Measurements from ENCODE around the gene TREM1.
A peak's percentile ranks its signal among the peaks of the same experiment; 100 is the strongest.
"Not testable (repeated sequence)": the region's sequence is repeated elsewhere in the genome, so short reads cannot be mapped to it uniquely, and the experiment has no call there.

Gene TREM1

DNA sequence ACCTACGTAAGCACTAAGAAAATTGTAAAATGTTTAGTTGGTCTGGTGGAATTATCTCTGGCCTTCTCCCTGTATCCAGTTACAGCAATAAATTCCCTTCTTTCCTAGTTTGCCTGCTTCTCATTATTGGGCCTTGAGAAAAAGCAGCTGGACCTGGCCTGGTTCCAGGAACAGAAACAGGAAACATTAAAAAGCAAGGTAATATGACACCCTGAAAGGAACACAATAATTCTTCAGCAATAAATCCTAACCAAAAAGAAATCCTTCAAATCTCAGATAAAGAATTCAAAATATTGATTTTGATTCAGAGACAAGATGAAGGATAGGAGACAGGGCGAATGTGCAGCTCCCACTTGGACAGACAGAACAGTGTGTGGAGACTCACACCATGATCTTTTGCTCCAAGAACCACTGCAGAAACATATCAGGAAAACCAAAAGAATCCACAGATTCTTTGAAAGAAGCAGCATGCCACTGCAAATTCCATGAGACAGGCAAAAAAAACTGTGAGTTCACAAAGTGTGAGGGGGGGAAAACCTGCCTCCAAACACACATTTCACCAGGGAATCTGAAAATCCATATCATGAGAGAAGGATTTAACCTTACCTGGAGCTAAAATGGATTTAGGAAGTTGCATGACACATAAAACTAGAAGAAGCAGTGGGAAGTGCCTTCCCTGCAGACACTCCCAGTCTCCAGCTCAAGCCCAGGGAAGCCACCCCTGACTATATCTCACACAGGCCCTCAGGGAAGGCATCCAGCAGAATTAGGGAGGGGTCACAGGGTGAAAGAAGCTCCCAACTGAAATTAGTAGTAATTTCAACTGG lies 28.9 kb downstream of the TREM1 start:
- peak; percentile 87 for DNase-seq

DNA sequence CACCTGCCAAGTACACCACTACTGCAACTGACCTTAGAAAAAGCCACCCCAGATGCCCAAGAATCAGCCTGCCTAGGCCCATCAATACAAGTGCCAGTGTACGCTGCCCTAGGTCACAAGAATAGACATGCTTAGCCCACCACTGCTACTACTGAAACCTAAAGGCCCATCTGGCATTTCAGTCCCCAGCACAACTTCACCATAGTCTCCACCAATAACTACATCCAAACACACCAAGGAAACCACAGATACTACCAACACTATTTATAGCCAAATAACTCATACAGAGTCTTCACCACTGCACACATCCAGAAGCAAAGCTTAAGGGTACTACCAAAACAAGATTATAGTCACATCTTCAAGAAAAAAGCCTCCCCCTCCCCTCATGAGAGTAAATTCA lies 30.1 kb downstream of the TREM1 start:
- DNase-seq: no peak

DNA sequence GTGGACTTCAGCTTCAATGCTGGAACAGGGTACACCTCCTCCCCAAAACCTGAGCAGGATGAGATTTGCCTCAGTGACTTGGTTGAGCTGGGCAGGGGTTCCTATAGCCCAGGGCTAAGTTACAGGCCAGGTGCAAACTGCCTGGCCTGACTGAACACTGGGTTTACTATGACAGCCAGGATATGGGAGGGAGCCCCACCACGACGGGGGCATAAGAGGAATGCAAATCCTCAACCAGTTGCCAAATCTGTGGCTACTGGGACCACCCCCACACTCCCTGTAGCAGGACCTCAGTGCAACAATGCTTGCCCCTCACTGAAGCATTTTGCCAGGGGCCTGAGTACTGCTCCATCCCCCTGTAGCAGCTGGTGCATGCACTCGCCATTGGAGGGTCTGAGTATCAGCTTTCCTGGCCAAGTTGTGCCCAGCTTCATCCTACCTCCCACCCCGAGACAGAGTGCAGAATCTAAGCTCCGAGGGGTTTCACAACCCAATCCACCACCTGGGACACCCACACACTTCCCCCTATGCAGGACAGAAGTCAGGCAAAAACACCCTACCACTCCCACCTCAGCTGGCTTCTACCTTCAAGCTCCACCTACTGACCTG lies 30.7 kb downstream of the TREM1 start:
- DNase-seq: no peak

DNA sequence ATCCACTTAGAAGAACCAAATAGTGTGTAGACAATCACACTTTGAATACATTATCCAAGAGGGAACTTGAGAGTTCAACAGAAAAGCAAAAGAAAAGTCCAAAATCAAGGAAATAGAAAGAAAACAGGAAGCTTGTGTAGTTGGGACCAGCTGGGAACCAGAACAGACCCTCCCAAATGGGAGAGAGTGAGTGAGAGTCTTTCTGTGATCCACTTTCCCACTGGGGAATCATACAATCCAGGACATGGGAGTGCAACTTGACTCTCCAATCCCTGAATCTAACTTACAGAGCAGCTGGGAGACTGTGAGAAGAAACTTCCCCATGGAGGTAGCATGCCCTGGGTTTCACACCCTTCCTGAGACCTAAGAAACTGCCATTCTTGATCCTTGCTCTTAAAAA lies 31.4 kb downstream of the TREM1 start:
- no peak for DNase-seq

DNA sequence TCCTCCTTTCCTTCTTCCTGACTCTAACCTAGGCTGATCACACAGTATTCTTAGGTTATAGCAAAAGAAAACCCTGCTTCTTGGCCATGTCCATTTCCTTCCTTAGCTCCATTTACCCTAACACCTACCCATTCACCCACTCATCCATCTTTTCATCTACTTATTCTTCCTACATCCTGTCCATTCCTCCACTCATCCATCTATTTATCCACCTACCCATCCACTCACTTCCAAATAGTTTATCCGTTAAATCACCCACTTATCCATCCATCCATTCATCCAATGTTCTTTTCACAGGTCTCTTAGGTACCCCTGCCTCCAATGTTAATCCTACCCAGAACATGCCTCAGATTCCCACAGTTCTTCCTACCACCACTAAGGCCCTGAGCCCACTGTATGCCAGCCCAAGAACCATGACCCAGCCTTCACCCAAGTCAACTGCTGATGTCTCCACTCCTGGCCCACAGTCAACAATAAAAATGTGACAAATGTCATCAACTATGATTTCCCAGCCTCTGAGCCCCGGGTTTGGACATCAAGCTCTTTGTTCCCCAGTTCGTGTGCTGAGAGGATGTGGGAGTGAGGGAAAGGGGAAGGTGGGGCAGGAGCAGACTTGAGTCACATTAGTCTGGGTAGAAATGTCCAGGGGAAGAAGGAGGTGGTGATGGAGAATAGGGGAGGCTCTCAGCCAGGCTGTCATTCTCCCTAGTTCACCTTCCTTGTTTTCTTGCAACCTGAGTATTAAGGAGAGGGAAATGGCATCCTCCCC lies 33.9 kb downstream of the TREM1 start:
- no peak for DNase-seq

DNA sequence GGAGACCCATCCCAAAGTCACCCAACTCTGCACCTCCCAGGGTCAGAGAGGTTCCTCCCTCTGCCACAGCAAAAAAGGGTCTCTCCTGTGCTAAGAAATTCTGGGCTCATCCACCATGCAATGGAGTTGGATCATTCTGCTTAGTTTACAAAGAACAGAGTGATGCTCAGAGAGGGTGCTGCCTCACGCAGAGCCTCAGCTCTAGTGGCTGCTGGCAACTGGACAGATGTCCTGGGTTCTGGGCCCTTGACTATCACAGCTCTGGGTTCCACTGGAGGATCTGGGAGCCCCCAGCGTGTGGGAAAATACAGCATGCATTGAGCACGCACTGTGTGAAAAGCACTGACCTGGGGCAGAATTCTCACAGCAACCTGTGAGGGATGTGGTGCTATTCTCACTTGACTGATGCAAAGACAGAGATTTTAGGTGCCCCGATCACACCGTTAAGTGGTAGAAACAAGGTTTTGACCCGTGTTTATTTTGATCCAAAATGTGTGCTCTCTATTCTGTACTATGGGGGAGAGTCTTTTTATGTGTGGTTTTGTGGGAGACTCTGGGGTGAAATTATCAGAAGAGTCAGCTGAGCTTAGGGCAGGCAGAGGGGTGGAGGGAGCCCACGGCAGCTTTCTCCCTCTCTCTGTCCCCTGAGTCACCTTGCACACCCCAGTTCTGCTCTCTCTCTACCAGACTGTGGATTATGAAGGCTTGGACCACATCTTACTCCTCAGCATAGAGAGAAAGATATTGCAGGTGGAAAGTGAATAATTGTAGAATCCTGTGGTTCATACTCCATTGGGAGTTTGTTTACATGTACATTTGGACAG lies 38.4 kb downstream of the TREM1 start:
- DNase-seq: no peak

DNA sequence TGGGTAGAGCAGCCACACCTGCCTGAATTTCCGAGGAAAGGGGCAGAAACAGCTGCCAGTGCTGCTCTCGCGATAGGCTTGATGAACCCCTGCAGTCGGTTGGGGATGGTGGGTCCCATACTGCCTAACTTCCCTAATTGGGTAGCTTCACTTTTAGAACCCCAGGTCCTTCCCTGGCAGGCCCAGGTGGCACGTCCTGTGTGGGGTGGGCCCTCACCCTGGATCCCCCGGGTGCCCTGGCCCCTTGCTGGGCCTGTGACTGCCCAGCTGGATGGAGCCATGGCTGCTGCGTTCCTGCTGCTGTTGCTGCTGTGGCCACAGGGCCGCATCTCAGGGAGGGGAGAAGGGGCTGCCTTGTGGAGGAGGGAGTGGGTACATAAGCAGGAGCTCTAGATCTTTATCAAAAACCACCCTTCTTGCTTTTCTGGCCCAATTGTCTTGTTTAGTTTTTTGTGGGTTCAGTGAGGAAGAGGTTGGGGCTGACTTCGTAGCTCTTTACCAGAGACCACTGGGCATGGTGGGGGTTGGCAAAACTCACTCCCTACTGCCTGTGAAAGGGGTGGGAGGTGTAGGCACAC lies 39.1 kb downstream of the TREM1 start:
- no peak for DNase-seq

DNA sequence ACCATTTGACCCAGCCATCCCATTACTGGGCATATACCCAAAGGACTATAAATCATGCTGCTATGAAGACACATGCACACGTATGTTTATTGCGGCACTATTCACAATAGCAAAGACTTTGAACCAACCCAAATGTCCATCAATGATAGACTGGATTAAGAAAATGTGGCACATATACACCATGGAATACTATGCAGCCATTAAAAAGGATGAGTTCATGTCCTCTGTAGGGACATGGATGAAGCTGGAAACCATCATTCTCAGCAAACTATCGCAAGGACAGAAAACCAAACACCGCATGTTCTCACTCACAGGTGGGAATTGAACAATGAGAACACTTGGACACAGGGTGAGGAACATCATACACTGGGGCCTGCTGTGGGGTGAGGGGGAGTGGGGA lies 40.0 kb downstream of the TREM1 start:
- DNase-seq: not testable (repeated sequence)

DNA sequence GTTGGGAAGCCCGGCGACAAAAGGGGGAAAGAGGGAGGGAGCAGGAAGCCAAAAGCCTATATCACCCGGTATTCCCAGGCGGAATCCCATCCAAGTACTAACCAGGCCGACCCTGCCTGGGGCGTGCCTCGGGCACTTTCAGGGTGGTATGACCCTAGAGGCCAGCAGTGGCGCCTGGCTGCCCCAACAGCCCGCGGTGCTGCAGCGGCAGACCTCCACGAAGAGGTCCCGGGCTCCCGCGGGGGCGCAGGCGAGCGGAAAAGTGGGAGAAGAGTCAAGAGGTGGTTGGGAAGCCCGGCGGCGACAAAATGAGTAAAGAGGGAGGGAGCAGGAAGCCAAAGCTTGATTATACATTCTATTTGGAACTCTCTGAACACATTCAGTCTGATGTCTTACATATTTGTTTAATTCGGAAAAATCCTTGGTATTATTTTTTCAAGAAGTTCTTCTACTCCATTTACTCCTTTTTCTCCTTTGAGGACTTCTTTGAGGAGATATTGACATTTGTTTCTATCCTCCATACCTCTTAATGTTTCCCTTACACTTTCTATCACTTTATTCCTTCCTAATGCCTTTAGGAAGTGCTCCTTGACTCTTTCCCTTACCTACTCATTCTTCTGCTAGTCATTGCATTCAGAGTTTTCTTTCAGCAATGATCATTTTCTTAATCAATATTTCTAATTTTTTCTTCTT lies 46.9 kb downstream of the TREM1 start:
- no peak for DNase-seq

DNA sequence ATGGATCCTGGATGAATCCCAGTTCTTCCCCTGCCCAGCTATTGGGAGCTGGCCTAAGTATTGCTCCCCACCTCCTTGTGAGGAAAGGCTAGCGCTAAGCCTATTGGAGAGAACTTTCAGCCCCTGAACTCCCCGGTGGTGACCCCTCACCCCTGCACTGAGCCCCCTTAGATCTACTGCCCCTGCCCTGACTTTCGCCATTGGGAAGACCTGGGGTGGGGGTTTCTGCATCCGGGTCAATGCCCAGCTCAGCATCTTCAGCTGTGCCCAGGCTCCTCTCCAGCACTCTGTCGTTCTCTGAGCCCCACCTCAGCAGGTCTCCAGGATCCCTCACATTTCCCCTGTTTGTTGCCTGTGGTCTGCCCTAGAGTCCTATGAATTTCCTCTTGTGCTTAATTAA lies 49.4 kb downstream of the TREM1 start:
- DNase-seq: no peak

DNA sequence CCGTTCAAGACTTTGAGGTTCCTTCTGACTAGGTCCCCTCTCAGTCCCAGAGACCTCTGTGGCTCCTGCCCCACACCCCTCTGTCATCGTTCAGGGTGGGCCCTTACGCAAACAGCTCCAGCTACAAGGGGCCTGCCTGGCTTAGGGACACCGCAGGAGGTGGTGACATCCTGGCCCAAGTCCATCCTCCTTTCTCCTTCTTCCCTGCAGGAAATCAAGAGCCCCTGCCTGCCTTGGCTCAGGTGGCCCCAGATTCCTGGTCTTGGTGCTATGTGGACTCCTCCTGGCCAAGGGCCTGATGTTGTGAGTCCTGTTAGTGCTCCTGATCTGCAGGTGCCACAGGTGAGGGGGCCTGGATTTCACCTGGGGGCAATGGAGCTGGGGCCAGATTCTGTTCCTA lies 50.2 kb downstream of the TREM1 start:
- DNase-seq: no peak

DNA sequence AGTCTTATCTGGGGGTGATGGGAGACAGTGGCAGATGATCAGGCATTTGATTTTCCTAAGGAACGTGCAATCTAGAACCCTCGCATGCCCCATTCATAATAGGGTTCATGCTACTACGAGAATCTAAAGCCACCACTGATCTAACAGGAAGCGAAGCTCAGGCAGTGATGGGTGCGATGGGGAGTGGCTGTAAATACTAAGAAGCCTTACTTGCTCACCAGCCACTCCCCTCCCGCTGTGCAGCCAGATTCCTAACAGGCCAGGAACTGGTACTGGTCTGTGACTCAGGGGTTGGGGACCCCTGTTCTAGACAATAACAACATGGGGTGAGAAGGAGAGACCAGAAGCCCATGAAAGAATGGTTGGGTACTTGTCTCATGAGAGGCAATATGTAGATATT lies 53.8 kb downstream of the TREM1 start:
- no peak for DNase-seq

DNA sequence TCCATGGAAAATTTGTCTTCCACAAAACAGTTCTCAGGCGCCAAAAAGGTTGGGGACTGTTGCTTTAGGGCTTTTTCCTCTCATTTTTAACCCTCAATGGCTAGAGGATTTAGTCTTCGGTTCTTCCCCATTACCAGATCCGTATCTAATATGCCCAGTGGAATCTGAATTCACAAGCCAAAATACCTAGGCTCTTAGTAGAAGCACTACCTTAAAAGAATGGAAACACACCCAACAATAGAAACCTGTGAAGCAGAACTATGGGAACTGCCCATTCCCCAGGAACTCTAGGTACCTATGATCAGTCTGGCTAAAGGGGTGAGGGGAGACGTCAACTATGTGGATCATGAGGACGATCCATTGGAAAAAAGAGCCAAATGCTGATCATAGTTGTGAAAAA lies 55.2 kb downstream of the TREM1 start:
- no peak for DNase-seq

DNA sequence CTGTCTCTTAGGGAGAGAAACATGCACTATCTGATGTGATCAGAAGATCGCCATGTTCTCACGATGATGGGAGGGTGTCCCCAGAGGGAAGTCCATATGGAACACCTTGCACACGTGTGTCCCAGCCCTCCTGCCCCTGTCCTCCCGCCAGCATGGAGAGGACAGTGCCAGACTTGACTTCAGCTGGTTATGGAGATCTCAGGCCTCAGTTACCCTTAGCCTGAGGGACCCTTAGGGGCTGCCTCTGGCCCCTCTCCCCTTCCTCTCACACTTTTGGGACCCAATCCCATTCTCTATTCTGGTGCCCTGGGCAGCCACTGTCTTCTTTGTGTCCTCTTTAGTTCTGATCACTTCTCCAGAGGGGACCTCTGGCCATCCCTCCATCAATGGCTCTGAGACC lies 56.8 kb downstream of the TREM1 start:
- DNase-seq: no peak

DNA sequence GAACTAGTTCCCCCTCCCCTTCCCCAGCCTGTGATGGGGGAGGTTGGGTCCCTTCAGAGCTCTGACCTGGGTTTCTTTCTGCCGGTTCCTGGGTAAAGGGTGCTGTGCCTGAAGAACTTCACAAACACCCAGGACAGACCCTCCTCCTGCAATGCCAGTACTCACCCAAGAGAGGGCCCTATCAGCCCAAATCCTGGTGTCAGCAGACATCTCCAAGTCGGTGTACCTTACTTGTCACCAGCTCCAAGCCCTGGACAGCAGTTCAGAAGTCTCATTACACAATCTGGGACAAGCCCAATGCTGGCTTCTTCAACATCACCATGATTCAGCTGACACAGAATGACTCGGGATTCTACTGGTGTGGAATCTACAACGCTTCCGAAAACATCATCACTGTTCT lies 57.9 kb downstream of the TREM1 start:
- no peak for DNase-seq

DNA sequence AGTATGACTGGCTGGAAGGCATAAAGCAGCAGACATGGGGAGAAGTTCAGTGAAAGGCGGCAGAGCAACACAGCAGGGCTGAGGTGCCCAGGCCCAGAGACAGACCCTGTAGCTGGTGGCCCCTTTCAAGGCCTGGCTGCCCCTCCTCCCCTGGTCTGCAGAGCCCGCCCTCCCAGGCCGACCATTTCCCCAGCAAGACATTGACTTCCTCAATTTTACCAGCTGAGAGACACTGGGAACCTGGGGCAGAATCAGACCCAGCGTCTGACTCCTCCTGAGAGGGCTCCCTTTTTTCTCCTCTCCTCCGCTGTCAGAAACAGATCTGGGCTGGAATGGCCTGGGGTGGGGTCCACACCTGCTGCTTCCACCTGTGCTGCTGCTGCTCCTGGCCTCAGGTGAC lies 58.4 kb downstream of the TREM1 start, which contains the start of gene TREML4:
TREML4 (plus strand) TSS at position 254 of the 400 bp plus-strand sequence; CDS start at position 333, 79 bp downstream.
- no peak for DNase-seq

DNA sequence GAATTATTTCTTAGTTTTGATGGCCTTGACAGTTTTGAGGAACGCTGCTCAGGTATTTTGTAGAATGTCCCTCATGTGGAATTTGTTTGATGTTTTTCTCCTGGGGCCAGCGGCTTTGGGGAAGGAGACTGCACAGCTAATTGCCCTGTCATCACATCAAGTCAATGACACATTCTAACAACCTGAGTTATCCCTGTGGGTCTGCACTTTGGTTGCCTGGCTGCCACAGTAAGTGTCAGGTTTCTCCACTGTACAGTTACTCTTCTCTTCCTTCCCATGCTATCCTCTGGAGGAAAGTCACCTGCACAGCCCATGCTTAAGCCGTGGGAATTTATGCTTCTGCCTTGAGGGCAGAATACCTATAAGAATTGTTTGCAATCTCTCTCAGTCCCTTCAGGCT lies 59.7 kb downstream of the TREM1 start:
- DNase-seq: peak; percentile 76

DNA sequence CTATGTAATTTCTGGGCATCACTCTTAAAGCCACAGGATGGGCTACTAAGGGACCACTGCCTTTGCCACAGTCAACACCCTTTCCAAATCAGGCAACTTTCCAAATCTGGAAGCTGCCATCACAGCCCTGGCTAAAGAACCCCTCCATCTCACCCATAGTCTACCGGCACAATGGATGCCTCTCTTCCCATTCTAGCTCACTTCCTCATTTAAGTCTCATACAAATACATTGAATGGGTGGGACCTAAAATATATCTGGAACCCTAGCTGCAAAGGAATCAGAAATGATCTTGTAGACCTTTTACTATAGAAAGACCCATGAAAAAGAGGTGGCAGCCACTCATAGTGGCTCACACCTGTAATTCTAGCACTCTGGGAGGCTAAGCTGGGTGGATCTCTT lies 61.7 kb downstream of the TREM1 start:
- DNase-seq: no peak

Data from NCI-H146 (cell line).